Lower leg skin (tissue), 3 donors: ENCODE data around the gene CLDN9.

Experiments
- POLR2A ChIP-seq, 2 donors: fragments of 450-650 bp; IDR thresholded peaks; one replicate each; pipeline ENCODE4 v1.6.1; 2016 to 2017; ENCODE audit warnings: antibody characterized with exemption in 2 of 2, mild to moderate bottlenecking in 1 of 2, moderate library complexity in 1 of 2
- TF ChIP-seq, protein P1 (sequence below), 3 donors: fragments of 450-650 bp; IDR thresholded peaks; one replicate each; pipeline ENCODE4 v1.5.1; 2016; ENCODE audit warnings: antibody characterized with exemption in 3 of 3, mild to moderate bottlenecking in 3 of 3, moderate library complexity in 2 of 3

DNA sequence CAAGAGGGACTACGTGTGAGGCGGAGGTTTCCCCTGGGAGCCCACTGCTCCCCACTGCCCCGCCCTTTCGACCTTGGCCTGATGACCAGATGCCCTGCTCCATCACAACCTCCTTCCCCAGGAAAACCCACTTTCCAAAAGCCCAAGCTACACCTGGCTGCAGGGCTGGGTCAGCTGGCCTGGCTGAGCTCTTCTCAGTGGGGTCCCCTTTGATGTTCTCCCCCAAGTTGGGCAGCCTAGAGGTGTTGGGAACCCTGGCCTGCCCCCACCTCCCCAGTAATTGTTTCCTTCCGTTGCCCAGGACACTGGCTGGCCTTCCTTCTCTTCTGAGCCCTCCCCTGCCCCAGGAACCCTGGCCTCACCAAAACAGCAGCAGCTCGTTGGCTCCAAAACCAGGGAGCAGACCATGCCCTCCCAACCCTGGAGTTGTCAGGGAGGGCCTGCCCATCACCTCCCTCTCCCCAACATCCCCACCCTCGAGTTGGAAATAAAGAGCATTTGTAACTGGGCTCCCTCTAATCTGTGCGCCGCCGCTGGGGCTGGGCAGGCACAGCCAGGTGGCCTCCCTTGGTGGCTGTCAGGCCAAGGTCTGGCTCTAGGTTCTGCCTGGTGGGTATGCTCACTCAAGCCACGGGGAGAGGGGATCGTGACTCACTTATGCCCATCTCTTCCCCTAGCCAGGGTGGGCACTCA, 1.4 kb downstream of the CLDN9 start:
- TF ChIP-seq, protein P1, sequence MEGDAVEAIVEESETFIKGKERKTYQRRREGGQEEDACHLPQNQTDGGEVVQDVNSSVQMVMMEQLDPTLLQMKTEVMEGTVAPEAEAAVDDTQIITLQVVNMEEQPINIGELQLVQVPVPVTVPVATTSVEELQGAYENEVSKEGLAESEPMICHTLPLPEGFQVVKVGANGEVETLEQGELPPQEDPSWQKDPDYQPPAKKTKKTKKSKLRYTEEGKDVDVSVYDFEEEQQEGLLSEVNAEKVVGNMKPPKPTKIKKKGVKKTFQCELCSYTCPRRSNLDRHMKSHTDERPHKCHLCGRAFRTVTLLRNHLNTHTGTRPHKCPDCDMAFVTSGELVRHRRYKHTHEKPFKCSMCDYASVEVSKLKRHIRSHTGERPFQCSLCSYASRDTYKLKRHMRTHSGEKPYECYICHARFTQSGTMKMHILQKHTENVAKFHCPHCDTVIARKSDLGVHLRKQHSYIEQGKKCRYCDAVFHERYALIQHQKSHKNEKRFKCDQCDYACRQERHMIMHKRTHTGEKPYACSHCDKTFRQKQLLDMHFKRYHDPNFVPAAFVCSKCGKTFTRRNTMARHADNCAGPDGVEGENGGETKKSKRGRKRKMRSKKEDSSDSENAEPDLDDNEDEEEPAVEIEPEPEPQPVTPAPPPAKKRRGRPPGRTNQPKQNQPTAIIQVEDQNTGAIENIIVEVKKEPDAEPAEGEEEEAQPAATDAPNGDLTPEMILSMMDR (IDR thresholded peaks at IDR 0.05): no peak
- TF ChIP-seq POLR2A (IDR thresholded peaks at IDR 0.05): no peak
